Activated T-cell treated with anti-CD3 and anti-CD28 coated beads, Interleukin-2, amount 50 U/mL, for 72 hours (primary cell): Measurements from ENCODE around the gene AHCYL1. TPM values are rescaled to one million over a fixed set of nuclear protein-coding genes. Genes with fewer than 3 reads are reported as not detected.
"Not testable (repeated sequence)": the region's sequence is repeated elsewhere in the genome, so short reads cannot be mapped to it uniquely, and the experiment has no call there.

Source experiments
- ATAC-seq, 2 donors: fragments of 150-1000 bp; cut with Tn5 transposase; replicated peaks in 1 of 2; 2 replicates each; pipeline ENCODE4 v1.10.0; 2021; ENCODE audit warnings: moderate library complexity in 2 of 2, mild to moderate bottlenecking in 1 of 2
- DNase-seq, 2 donors: peaks; one replicate each; pipeline ENCODE4 v3.0.0; 2021 to 2022; ENCODE audit warnings: mixed read lengths in 1 of 2
- H3K27ac Mint-ChIP-seq: one replicate; pipeline ENCODE4 v1.8.0; 2022; ENCODE audit warnings: mild to moderate bottlenecking, moderate library complexity, mixed read lengths
- H3K27me3 Mint-ChIP-seq: one replicate; pipeline ENCODE4 v1.8.0; 2022; ENCODE audit warnings: low read depth, mixed read lengths
- H3K36me3 Mint-ChIP-seq, 2 donors: one replicate each; pipeline ENCODE4 v1.8.0; 2022; ENCODE audit warnings: mixed read lengths in 2 of 2, mild to moderate bottlenecking in 1 of 2; ENCODE audit not compliant: insufficient read depth in 2 of 2
- H3K4me1 Mint-ChIP-seq: one replicate; pipeline ENCODE4 v1.8.0; 2022; ENCODE audit warnings: low read depth, mixed read lengths
- H3K4me3 Mint-ChIP-seq, 2 donors: one replicate each; pipeline ENCODE4 v1.8.0; 2022; ENCODE audit warnings: mild to moderate bottlenecking in 2 of 2, mixed read lengths in 2 of 2, moderate library complexity in 2 of 2
- H3K9me3 Mint-ChIP-seq, 2 donors: one replicate each; pipeline ENCODE4 v1.8.0; 2022; ENCODE audit warnings: mixed read lengths in 2 of 2
- total RNA-seq, 2 donors: library from RNA; stranded (reverse); gene quantifications; one replicate each; pipeline ENCODE4 v1.2.3, GENCODE V29; 2022

The AHCYL1 gene
- total RNA-seq, 2 donors from 2014 or later, result 87.0 to 101 TPM

GRCh38 chr1:110011527-110012041 lies 27.0 kb downstream of the AHCYL1 start:
- Mint-ChIP-seq H3K4me3 (no peak overlapping the region), H3K27ac (peak overlapping the region; percentile 43), H3K36me3 (peaks cover 7 to 27% of the 10 kb centered on the region in 2 donors), H3K4me1 (no peaks in the 10 kb centered on the region), H3K9me3 (no peaks in the 10 kb centered on the region), H3K27me3 (no peaks in the 10 kb centered on the region)
- peak; percentile 60 to 81 for ATAC-seq
- peak; percentile 16 to 29 for DNase-seq

- H3K4me1 Mint-ChIP-seq, result no peaks in the 10 kb centered on the region
- peaks cover 7 to 32% of the 10 kb centered on the region in 2 donors for H3K36me3 Mint-ChIP-seq
- no peak overlapping the region for H3K27ac Mint-ChIP-seq
- H3K27me3 Mint-ChIP-seq, result no peaks in the 10 kb centered on the region
- H3K4me3 Mint-ChIP-seq, result no peak overlapping the region
- DNase-seq (no peak), ATAC-seq (no peak)
- no peaks in the 10 kb centered on the region for H3K9me3 Mint-ChIP-seq
These were observed 27.7 kb downstream of the AHCYL1 start for GRCh38 chr1:110012100-110012780.

GRCh38 chr1:110017792-110018191 lies 33.2 kb downstream of the AHCYL1 start:
- no peak for DNase-seq
- Mint-ChIP-seq H3K27ac (no peak overlapping the region), H3K4me1 (no peaks in the 10 kb centered on the region), H3K27me3 (no peaks in the 10 kb centered on the region), H3K9me3 (no peaks in the 10 kb centered on the region), H3K36me3 (peaks cover 4 to 27% of the 10 kb centered on the region in 2 donors), H3K4me3 (no peak overlapping the region)
- no peak for ATAC-seq

- ATAC-seq (no peak), DNase-seq (no peak)
- no peaks in the 10 kb centered on the region for H3K4me1 Mint-ChIP-seq
- no peaks in the 10 kb centered on the region for H3K27me3 Mint-ChIP-seq
- H3K4me3 Mint-ChIP-seq, result no peak overlapping the region
- no peaks in the 10 kb centered on the region for H3K9me3 Mint-ChIP-seq
- H3K27ac Mint-ChIP-seq, result no peak overlapping the region
- H3K36me3 Mint-ChIP-seq, result peaks cover 4 to 29% of the 10 kb centered on the region in 2 donors
These were observed 33.8 kb downstream of the AHCYL1 start for GRCh38 chr1:110018396-110018795.

GRCh38 chr1:110019770-110020169 lies 35.2 kb downstream of the AHCYL1 start:
- Mint-ChIP-seq H3K27ac (no peak overlapping the region), H3K4me1 (no peaks in the 10 kb centered on the region)
- no peak for ATAC-seq

GRCh38 chr1:110021285-110021684 lies 36.7 kb downstream of the AHCYL1 start:
- Mint-ChIP-seq H3K27me3 (no peaks in the 10 kb centered on the region), H3K9me3 (no peaks in the 10 kb centered on the region), H3K36me3 (peaks cover 2 to 16% of the 10 kb centered on the region in 2 donors), H3K4me1 (no peaks in the 10 kb centered on the region), H3K4me3 (no peak overlapping the region), H3K27ac (no peak overlapping the region)
- no peak for ATAC-seq
- DNase-seq, result no peak

More at GRCh38 chr1:110019770-110020169, 35.2 kb downstream of the AHCYL1 start:
- DNase-seq, result no peak
- Mint-ChIP-seq H3K36me3 (peaks cover 4 to 22% of the 10 kb centered on the region in 2 donors), H3K27me3 (no peaks in the 10 kb centered on the region), H3K4me3 (no peak overlapping the region), H3K9me3 (no peaks in the 10 kb centered on the region)

GRCh38 chr1:110024613-110025012 lies 40.0 kb downstream of the AHCYL1 start:
- DNase-seq, result no peak
- no peaks in the 10 kb centered on the region for H3K9me3 Mint-ChIP-seq
- ATAC-seq, result no peak
- H3K36me3 Mint-ChIP-seq, result peaks cover 0 to 5% of the 10 kb centered on the region in 2 donors
- H3K27ac Mint-ChIP-seq, result no peak overlapping the region
- peaks cover 2% of the 10 kb centered on the region for H3K4me1 Mint-ChIP-seq
- no peaks in the 10 kb centered on the region for H3K27me3 Mint-ChIP-seq
- H3K4me3 Mint-ChIP-seq, result no peak overlapping the region

GRCh38 chr1:110030687-110031086 lies 46.1 kb downstream of the AHCYL1 start:
- Mint-ChIP-seq H3K4me3 (peak overlapping the region; percentile 87 to 95), H3K4me1 (peaks cover 46% of the 10 kb centered on the region), H3K27ac (peak overlapping the region; percentile 94)
- not testable (repeated sequence) for H3K9me3 Mint-ChIP-seq, DNase-seq, ATAC-seq, H3K27me3 Mint-ChIP-seq, H3K36me3 Mint-ChIP-seq

- H3K27me3 Mint-ChIP-seq, result no peaks in the 10 kb centered on the region
- H3K4me1 Mint-ChIP-seq, result peaks cover 54% of the 10 kb centered on the region
- H3K9me3 Mint-ChIP-seq, result peaks cover 0 to 3% of the 10 kb centered on the region in 2 donors
- H3K27ac Mint-ChIP-seq, result peak overlapping the region; percentile 79
- peak overlapping the region in 1 of 2 donors; percentile 10 for H3K4me3 Mint-ChIP-seq
- ATAC-seq, result no peak
- DNase-seq, result no peak
- peaks cover 3 to 4% of the 10 kb centered on the region in 2 donors for H3K36me3 Mint-ChIP-seq
These were observed 47.8 kb downstream of the AHCYL1 start for GRCh38 chr1:110032327-110032726.

- H3K36me3 Mint-ChIP-seq, result peaks cover 4 to 7% of the 10 kb centered on the region in 2 donors
These were observed 48.9 kb downstream of the AHCYL1 start for GRCh38 chr1:110033421-110033820.

GRCh38 chr1:110034040-110034450 lies 49.5 kb downstream of the AHCYL1 start:
- ATAC-seq (no peak), DNase-seq (no peak)
- H3K4me3 Mint-ChIP-seq, result peak overlapping the region; percentile 80 to 95
- no peaks in the 10 kb centered on the region for H3K27me3 Mint-ChIP-seq
- peaks cover 54% of the 10 kb centered on the region for H3K4me1 Mint-ChIP-seq
- peak overlapping the region; percentile 66 for H3K27ac Mint-ChIP-seq
- peaks cover 4 to 7% of the 10 kb centered on the region in 2 donors for H3K36me3 Mint-ChIP-seq
- peaks cover 0 to 3% of the 10 kb centered on the region in 2 donors for H3K9me3 Mint-ChIP-seq

More at GRCh38 chr1:110033421-110033820, 48.9 kb downstream of the AHCYL1 start:
- H3K9me3 Mint-ChIP-seq, result peaks cover 0 to 3% of the 10 kb centered on the region in 2 donors
- peaks cover 54% of the 10 kb centered on the region for H3K4me1 Mint-ChIP-seq
- peak overlapping the region; percentile 66 for H3K27ac Mint-ChIP-seq
- peak overlapping the region; percentile 80 to 95 for H3K4me3 Mint-ChIP-seq
- H3K27me3 Mint-ChIP-seq, result no peaks in the 10 kb centered on the region
- DNase-seq (no peak), ATAC-seq (no peak)

- ATAC-seq (peak; percentile 91 to 92), DNase-seq (peak; percentile 91 to 92)
- Mint-ChIP-seq H3K4me3 (peak within 1 kb of the TSS; percentile 80 to 95), H3K27me3 (no peaks in the 10 kb centered on the region), H3K27ac (peak within 1 kb of the TSS; percentile 87), H3K36me3 (peaks cover 4 to 11% of the 10 kb centered on the region in 2 donors), H3K4me1 (peaks cover 53% of the 10 kb centered on the region), H3K9me3 (peaks cover 0 to 3% of the 10 kb centered on the region in 2 donors)
These were observed 50.1 kb downstream of the AHCYL1 start, which contains the start of gene STRIP1 for GRCh38 chr1:110034451-110035235. Gene STRIP1, plus strand, starts transcription at chr1:110034624. Its CDS starts 14 bp downstream, at chr1:110034638.

- H3K27me3 Mint-ChIP-seq, result no peaks in the 10 kb centered on the region
- peak overlapping the region; percentile 87 for H3K27ac Mint-ChIP-seq
- H3K9me3 Mint-ChIP-seq, result peaks cover 0 to 3% of the 10 kb centered on the region in 2 donors
- DNase-seq (no peak), ATAC-seq (no peak)
- H3K36me3 Mint-ChIP-seq, result peaks cover 4 to 13% of the 10 kb centered on the region in 2 donors
- H3K4me1 Mint-ChIP-seq, result peaks cover 55% of the 10 kb centered on the region
- peak overlapping the region; percentile 80 to 95 for H3K4me3 Mint-ChIP-seq
These were observed 50.7 kb downstream of the AHCYL1 start for GRCh38 chr1:110035236-110035752.
